B cell (primary cell): ENCODE data around the gene TMPRSS9. TPM values are rescaled to one million over a fixed set of nuclear protein-coding genes. Genes with fewer than 3 reads are reported as not detected.
"Not testable (repeated sequence)": the region's sequence is repeated elsewhere in the genome, so short reads cannot be mapped to it uniquely, and the experiment has no call there.

Source experiments
- ATAC-seq: fragments of 200-7000 bp; cut with Tn5 transposase; one replicate; pipeline ENCODE4 v1.10.0; 2021; ENCODE audit warnings: low read depth, mild to moderate bottlenecking, moderate number of reproducible peaks, moderate library complexity
- CTCF ChIA-PET: fragments of 350-600 bp; sonication (Branson Sonifier 250); formaldehyde crosslinking; loops from one replicate; lab custom pipeline; 2021; ENCODE audit warnings: antibody characterized with exemption, inconsistent platforms; lab: Charles Lee
- POLR2A ChIA-PET: fragments of 350-600 bp; sonication (Branson Sonifier 250); formaldehyde crosslinking; loops from one replicate; lab custom pipeline; 2021; ENCODE audit warnings: antibody characterized with exemption; lab: Charles Lee
- DNase-seq: peaks from one replicate; pipeline ENCODE4 v3.0.0; 2013
- H2AFZ ChIP-seq: 2 replicates; pipeline ENCODE4 v1.6.1; 2012; ENCODE audit warnings: mild to moderate bottlenecking, low read depth, low read length; ENCODE audit not compliant: insufficient read depth, poor library complexity, severe bottlenecking
- H3K27ac ChIP-seq, 2 donors: 1 replicate in 1 of 2; 2 replicates in 1 of 2; pipeline ENCODE4 v1.5.1; 2012 to 2013; ENCODE audit warnings: low read length in 2 of 2, mild to moderate bottlenecking in 2 of 2, moderate library complexity in 1 of 2
- H3K27me3 ChIP-seq, 4 experiments: fragments of 200-600 bp in 1 of 4; sonication (generic) in 1 of 4; replicated peaks in 1 of 4; 1 replicate in 2 of 4; 2 replicates in 2 of 4; pipeline versions ENCODE4 v1.6.1 to v1.7.0; 2013 to 2016; ENCODE audit warnings: low read length in 3 of 4, mild to moderate bottlenecking in 2 of 4, mixed read lengths in 1 of 4, moderate library complexity in 1 of 4; ENCODE audit not compliant: insufficient read depth in 4 of 4, control insufficient read depth in 3 of 4; ENCODE audit errors: control extremely low read depth in 1 of 4
- H3K36me3 ChIP-seq, 2 experiments: replicated peaks in 1 of 2; 1 replicate in 1 of 2; 2 replicates in 1 of 2; pipeline versions ENCODE4 v1.6.1 to v1.7.1; 2013; ENCODE audit warnings: low read length in 1 of 2; ENCODE audit not compliant: insufficient read depth in 2 of 2, control insufficient read depth in 1 of 2; ENCODE audit errors: control extremely low read depth in 1 of 2, extremely low read depth in 1 of 2
- H3K4me1 ChIP-seq, 2 donors: fragments of 200-600 bp in 1 of 2; sonication (generic) in 1 of 2; 1 replicate in 1 of 2; 2 replicates in 1 of 2; pipeline versions ENCODE4 v1.5.1 to v1.6.1; 2013 to 2017; ENCODE audit warnings: low read length in 2 of 2; ENCODE audit not compliant: control insufficient read depth in 2 of 2, insufficient read depth in 2 of 2
- H3K4me2 ChIP-seq: replicated peaks from 2 replicates; pipeline ENCODE3; 2012; ENCODE audit warnings: mild to moderate bottlenecking, low read depth, low read length; ENCODE audit not compliant: poor library complexity, severe bottlenecking
- H3K4me3 ChIP-seq, 5 experiments: fragments of 200-600 bp in 1 of 5; sonication (generic) in 1 of 5; 1 replicate in 3 of 5; 2 replicates in 2 of 5; pipeline versions ENCODE4 v1.5.1 to v1.7.0; 2011 to 2016; ENCODE audit warnings: low read length in 4 of 5, mild to moderate bottlenecking in 4 of 5, low read depth in 2 of 5, control low read depth in 1 of 5, moderate library complexity in 1 of 5; ENCODE audit not compliant: insufficient read depth in 1 of 5; ENCODE audit errors: control extremely low read depth in 1 of 5, extremely low read depth in 1 of 5
- H3K79me2 ChIP-seq: fragments of 200-600 bp; sonication (generic); one replicate; pipeline ENCODE4 v1.6.0; 2016; ENCODE audit warnings: low read length; ENCODE audit not compliant: control insufficient read depth, insufficient read depth
- H3K9ac ChIP-seq: fragments of 200-600 bp; sonication (generic); 2 replicates; pipeline ENCODE4 v1.6.1; 2017; ENCODE audit warnings: mild to moderate bottlenecking, low read length, moderate library complexity
- H3K9me3 ChIP-seq, 3 donors: one replicate each; pipeline versions ENCODE4 v1.6.1 to v1.7.1; 2013; ENCODE audit warnings: low read length in 2 of 3; ENCODE audit not compliant: control insufficient read depth in 2 of 3, insufficient read depth in 1 of 3; ENCODE audit errors: control extremely low read depth in 1 of 3
- H4K20me1 ChIP-seq: 2 replicates; pipeline ENCODE4 v1.6.0; 2012; ENCODE audit warnings: mild to moderate bottlenecking, low read length; ENCODE audit not compliant: insufficient read depth, control insufficient read depth, poor library complexity, severe bottlenecking
- H3K27ac Mint-ChIP-seq: one replicate; pipeline ENCODE4 v1.8.0; 2021; ENCODE audit warnings: mixed read lengths
- H3K27me3 Mint-ChIP-seq: one replicate; pipeline ENCODE4 v1.8.0; 2021; ENCODE audit warnings: mixed read lengths
- H3K4me1 Mint-ChIP-seq: one replicate; pipeline ENCODE4 v1.8.0; 2021; ENCODE audit warnings: mixed read lengths
- H3K4me3 Mint-ChIP-seq: one replicate; pipeline ENCODE4 v1.8.0; 2021; ENCODE audit warnings: mixed read lengths
- H3K9me3 Mint-ChIP-seq: one replicate; pipeline ENCODE4 v1.8.0; 2022; ENCODE audit warnings: mixed read lengths; ENCODE audit not compliant: insufficient read depth
- CTCF ChIP-seq: fragments of 200-600 bp; IDR thresholded peaks from one replicate; pipeline ENCODE4 v1.8.0; 2022; ENCODE audit warnings: antibody characterized with exemption, mild to moderate bottlenecking
- EZH2 ChIP-seq: IDR thresholded peaks from 2 replicates; pipeline ENCODE4 v1.6.1; 2012; ENCODE audit warnings: borderline replicate concordance, low read depth, mild to moderate bottlenecking, moderate library complexity, low read length; ENCODE audit not compliant: insufficient read depth, poor library complexity, severe bottlenecking
- WGBS: methylation state at CpG from one replicate; pipeline ENCODE4 v1.1.5; 2013; ENCODE audit warnings: missing lambda C conversion rate; ENCODE audit not compliant: insufficient coverage; 5-methylcytosine and 5-hydroxymethylcytosine counted together
- intact Hi-C: fragments of 100-400 bp; cut with micrococcal nuclease; formaldehyde crosslinking; loops from one replicate; pipeline ENCODE4 v1.10.0; 2022
- polyA plus RNA-seq: library from polyadenylated mRNA; depleted of rRNA; stranded (reverse); fragments of >200 nt; gene quantifications from 2 replicates; pipeline ENCODE4 v1.2.3, GENCODE V29; 2012
- total RNA-seq, 2 donors: library from RNA; stranded (reverse); fragments of 120-200 nt in 1 of 2; gene quantifications; 1 replicate in 1 of 2; 2 replicates in 1 of 2; pipeline versions ENCODE4 v1.2.3 to v1.2.4, GENCODE V29; 2013 to 2022

TMPRSS9 gene
- total and polyA plus RNA-seq, 2 donors (not counting 1 experiment from before 2014, with no cell fraction given) = not detected

DNA sequence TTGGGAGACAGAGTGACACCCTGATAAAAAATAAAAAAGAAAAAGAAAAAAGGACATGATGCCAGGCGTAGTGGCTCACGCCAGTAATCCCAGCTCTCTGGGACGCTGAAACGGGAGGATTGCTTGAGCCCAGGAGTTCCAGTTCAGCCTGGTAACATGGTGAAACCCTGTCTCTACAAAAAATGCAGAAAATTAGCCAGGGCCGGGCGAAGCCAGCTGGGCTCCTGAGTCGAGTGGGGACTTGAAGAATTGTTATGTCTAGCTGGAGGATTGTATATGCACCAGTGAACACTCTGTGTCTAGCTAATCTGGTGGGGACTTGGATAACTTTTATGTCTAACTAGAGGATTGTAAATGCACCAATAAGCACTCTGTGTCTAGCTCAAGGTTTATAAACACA lies 32.3 kb downstream of the TMPRSS9 start:
- Histone ChIP-seq H4K20me1 (no peaks in the 10 kb centered on the region), H3K27me3 (no peaks in the 10 kb centered on the region), H3K9me3 (no peaks in the 10 kb centered on the region), H3K27ac (no peak overlapping the region), H3K79me2 (no peaks in the 10 kb centered on the region), H3K9ac (no peak overlapping the region), H3K4me3 (no peak overlapping the region), H3K4me1 (peaks cover 16 to 31% of the 10 kb centered on the region in 2 donors), H2AFZ (no peak overlapping the region), H3K36me3 (no peaks in the 10 kb centered on the region), H3K4me2 (no peak overlapping the region)
- no peak overlapping the region for H3K4me3 Mint-ChIP-seq
- DNase-seq = no peak
- 59% methylated on average over 7 of the region's 7 CpGs for WGBS
- no peak for ATAC-seq
- H3K9me3 Mint-ChIP-seq = no peaks in the 10 kb centered on the region
- H3K27ac Mint-ChIP-seq = peak overlapping the region; percentile 15
- no peaks in the 10 kb centered on the region for H3K27me3 Mint-ChIP-seq
- TF ChIP-seq CTCF = no peak
- TF ChIP-seq EZH2 = no peak
- H3K4me1 Mint-ChIP-seq = peaks cover 32% of the 10 kb centered on the region
- ChIA-PET POLR2A (interaction anchor here (0.6 to 1.6 kb wide), 4 partner anchors 84 to 153 kb away, joined by 3 to 5 read pairs (median 4); partner anchors contain the start of gene GADD45B), CTCF (interaction anchor here (0.6 to 5.7 kb wide), 33 partner anchors 9 to 375 kb away, joined by 3 to 58 read pairs (median 4); partner anchors contain the start of genes AP3D1, LSM7, PLEKHJ1 and SPPL2B)
- intact Hi-C loops = loop anchor here (5.0 to 10.0 kb wide), 2 partner anchors 222 to 240 kb away; partner anchors contain the start of gene AP3D1

GRCh38 chr19:2392899-2393298 lies 32.8 kb downstream of the TMPRSS9 start:
- H3K36me3 ChIP-seq, ATAC-seq, H3K4me2 ChIP-seq, DNase-seq, H3K4me3 ChIP-seq, H3K27me3 ChIP-seq, H2AFZ ChIP-seq, H3K9me3 ChIP-seq, H3K79me2 ChIP-seq, H3K27ac ChIP-seq, H3K9ac ChIP-seq, H4K20me1 ChIP-seq, H3K27me3 Mint-ChIP-seq, H3K9me3 Mint-ChIP-seq: not testable (repeated sequence)
- H3K4me1 ChIP-seq = peaks cover 16 to 31% of the 10 kb centered on the region in 2 donors
- peaks cover 32% of the 10 kb centered on the region for H3K4me1 Mint-ChIP-seq
- 98% methylated on average over 5 of the region's 8 CpGs for WGBS
- intact Hi-C loops = loop anchor here (5.0 to 10.0 kb wide), 2 partner anchors 222 to 241 kb away; partner anchors contain the start of gene AP3D1
- peak overlapping the region; percentile 63 for H3K27ac Mint-ChIP-seq
- ChIA-PET CTCF (interaction anchor here (0.6 to 5.7 kb wide), 32 partner anchors 9 to 256 kb away, joined by 3 to 58 read pairs (median 4); partner anchors contain the start of genes LSM7, PLEKHJ1 and SPPL2B), POLR2A (interaction anchor here (0.6 to 2.2 kb wide), 6 partner anchors 60 to 357 kb away, joined by 3 to 7 read pairs (median 4); no protein-coding TSS in a partner anchor)
- peak overlapping the region; percentile 64 for H3K4me3 Mint-ChIP-seq
